ENCODE results near the gene TMEM52.
"Not testable (repeated sequence)": the region's sequence is repeated elsewhere in the genome, so short reads cannot be mapped to it uniquely, and the experiment has no call there.

Gene TMEM52

GRCh38 chr1:1892763-1893120, 26.3 kb downstream of the TMEM52 start:
- peaks cover 22% of the 10 kb centered on the region for H3K4me1 ChIP-seq (ENCODE audit: control insufficient read depth, insufficient read depth, low read length, poor library complexity, severe bottlenecking)
- H3K27ac ChIP-seq (ENCODE audit: low read depth, low read length, severe bottlenecking), result no peak overlapping the region
- peaks cover 11% of the 10 kb centered on the region for H3K36me3 ChIP-seq (ENCODE audit: control insufficient read depth, insufficient read depth, low read length)
- WGBS, 2 experiments (ENCODE audit: insufficient coverage in 2 of 2), result 90 to 100% methylated on average over 1 to 2 of the region's 7 CpGs
- H3K4me3 ChIP-seq (ENCODE audit: extremely low read depth, insufficient read depth, low read length, poor library complexity, severe bottlenecking), result no peak overlapping the region
- H3K9me3 ChIP-seq (ENCODE audit: control insufficient read depth, low read length), result no peaks in the 10 kb centered on the region

- Histone ChIP-seq H3K27ac (ENCODE audit: low read depth, low read length, severe bottlenecking) (no peak overlapping the region), H3K4me3 (ENCODE audit: extremely low read depth, insufficient read depth, low read length, poor library complexity, severe bottlenecking) (peak overlapping the region; percentile 42), H3K36me3 (ENCODE audit: control insufficient read depth, insufficient read depth, low read length) (peaks cover 15% of the 10 kb centered on the region), H3K9me3 (ENCODE audit: control insufficient read depth, low read length) (no peaks in the 10 kb centered on the region), H3K4me1 (ENCODE audit: control insufficient read depth, insufficient read depth, low read length, poor library complexity, severe bottlenecking) (peaks cover 22% of the 10 kb centered on the region)
- 89 to 93% methylated on average over 13 to 18 of the region's 21 CpGs for WGBS, 2 experiments (ENCODE audit: insufficient coverage in 2 of 2)
Observed at GRCh38 chr1:1892079-1892762, 26.9 kb downstream of the TMEM52 start.

DNA sequence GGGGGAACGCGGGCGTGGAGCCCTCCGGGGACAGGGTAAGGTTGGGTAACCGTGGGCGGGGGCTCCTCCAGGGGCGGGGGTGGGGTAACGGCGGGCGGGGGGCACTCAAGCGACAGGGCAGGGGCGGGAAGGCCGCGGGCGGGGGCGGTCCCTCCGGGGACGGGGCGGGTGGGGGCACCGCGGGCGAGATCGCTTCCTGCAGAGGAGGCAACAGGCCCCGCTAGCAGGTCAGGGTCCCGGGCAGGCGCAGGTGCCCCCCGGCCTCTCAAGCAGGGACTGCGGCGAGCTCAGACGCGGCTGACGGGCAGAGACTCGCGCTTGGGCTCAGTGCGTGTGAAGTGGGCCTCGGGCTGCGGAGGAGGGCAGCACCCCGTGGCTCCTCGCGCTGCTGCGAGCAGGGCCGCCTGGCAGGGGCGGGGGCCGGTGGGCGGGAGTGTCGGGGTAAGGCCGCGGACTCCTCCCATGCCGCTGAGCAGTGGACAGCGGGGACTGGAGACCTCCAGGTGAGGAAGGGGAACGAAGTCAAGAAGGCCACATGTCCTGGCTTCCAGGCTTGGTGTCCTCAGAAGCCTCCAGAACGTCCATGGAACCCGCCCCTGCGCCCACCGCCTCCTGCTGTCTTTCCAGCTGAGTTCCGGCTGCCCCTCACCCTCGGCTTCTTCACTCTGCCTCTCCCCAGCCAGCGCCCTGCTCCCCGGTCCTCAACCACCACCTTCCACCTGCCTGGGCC, 27.6 kb downstream of the TMEM52 start:
- no peak overlapping the region for H3K27ac ChIP-seq (ENCODE audit: low read depth, low read length, severe bottlenecking)

DNA sequence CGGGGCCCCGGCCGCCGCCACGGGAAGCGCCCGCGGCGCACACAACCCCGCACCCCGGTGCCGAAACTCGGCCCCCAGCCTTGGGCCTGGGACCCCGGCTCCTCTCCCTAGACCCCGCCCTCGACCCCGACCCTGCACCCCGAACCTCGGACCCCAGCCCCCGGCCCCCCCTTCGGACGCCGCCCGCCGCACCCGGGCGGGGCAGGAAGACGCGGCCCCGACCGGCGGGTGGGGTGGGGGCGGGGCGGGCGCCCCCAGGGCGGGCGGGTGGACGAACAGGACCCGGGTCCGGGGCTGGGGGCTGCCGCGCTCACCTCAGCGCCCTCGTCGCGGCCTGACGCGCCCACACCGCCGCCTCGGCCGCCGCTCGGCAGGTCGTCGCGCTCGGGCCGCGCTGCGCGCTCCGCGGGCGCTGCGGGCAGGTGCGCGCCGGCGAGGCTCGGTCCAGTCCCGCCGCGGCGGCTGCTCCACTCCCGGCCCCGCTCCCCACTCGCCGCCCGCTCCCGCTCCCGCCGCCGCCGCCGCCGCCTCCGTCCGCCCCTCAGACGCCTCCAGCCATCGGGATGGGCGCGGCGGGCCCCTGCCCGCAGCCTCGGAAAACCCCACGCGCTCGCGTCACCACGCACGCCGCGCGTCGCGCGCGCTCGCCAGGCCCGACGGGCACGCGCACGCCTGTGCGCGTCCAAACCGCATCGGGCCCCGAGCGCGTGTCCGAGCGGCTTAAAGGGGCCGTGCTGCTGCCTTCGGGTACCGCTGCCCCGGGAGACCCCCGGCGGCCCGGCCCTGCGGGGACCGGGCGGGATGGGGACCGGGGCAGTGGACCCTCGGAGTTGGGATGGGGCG, 28.4 kb downstream of the TMEM52 start, which contains the start of gene GNB1:
Gene GNB1, minus strand, starts transcription at position 582 of the 843 bp plus-strand sequence. CDS start 65,634 bp downstream, outside the sequence.
- no peaks in the 10 kb centered on the region for H3K9me3 ChIP-seq (ENCODE audit: control insufficient read depth, low read length)
- H3K27ac ChIP-seq (ENCODE audit: low read depth, low read length, severe bottlenecking), result peak within 1 kb of the TSS; percentile 93
- H3K4me1 ChIP-seq (ENCODE audit: control insufficient read depth, insufficient read depth, low read length, poor library complexity, severe bottlenecking), result peaks cover 22% of the 10 kb centered on the region
- WGBS, 2 experiments (ENCODE audit: insufficient coverage in 2 of 2), result 0% methylated on average over 65 to 78 of the region's 137 CpGs
- peak within 1 kb of the TSS; percentile 67 for H3K4me3 ChIP-seq (ENCODE audit: extremely low read depth, insufficient read depth, low read length, poor library complexity, severe bottlenecking)
- H3K36me3 ChIP-seq (ENCODE audit: control insufficient read depth, insufficient read depth, low read length), result peaks cover 29% of the 10 kb centered on the region

More for the DNA sequence above, 27.6 kb downstream of the TMEM52 start:
- H3K4me1 ChIP-seq (ENCODE audit: control insufficient read depth, insufficient read depth, low read length, poor library complexity, severe bottlenecking), result peaks cover 22% of the 10 kb centered on the region
- 8 to 9% methylated on average over 43 to 49 of the region's 59 CpGs for WGBS, 2 experiments (ENCODE audit: insufficient coverage in 2 of 2)
- no peaks in the 10 kb centered on the region for H3K9me3 ChIP-seq (ENCODE audit: control insufficient read depth, low read length)
- peak overlapping the region; percentile 42 for H3K4me3 ChIP-seq (ENCODE audit: extremely low read depth, insufficient read depth, low read length, poor library complexity, severe bottlenecking)
- H3K36me3 ChIP-seq (ENCODE audit: control insufficient read depth, insufficient read depth, low read length), result peaks cover 22% of the 10 kb centered on the region

DNA sequence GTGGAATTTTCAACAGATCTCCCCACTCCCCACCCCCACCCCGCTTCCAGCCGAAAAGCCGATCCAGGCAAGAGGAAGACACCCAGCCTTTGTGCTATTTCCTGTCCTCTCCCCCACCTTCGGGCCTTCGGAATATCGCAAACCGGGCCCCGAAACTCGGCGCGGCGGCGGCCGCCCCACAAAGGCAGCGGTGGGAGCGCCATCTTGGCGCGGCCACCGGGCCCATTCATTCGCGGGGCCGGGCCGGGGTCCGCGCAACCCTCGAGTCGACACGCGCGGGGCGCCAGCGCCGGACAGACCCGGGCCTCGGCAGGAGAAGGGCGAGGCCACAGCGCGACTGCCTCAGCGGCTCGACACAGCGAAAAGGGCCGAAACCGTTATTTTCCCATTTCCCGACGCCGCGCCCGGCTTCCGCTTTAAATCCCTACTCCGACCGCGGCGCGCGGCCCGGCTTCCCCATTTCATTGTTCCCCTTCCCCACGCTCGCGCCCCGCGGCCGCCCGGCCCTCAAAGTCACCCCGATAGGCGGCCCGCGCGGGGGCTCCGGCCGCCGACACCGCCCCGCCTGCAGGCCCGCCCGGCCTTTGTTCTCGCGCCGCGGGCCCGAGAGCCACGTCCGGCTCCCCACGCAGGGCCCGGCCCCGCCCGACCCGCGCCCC, 29.1 kb downstream of the TMEM52 start:
- 0% methylated on average over 40 to 72 of the region's 88 CpGs for WGBS, 2 experiments (ENCODE audit: insufficient coverage in 2 of 2)
- H3K27ac ChIP-seq (ENCODE audit: low read depth, low read length, severe bottlenecking), result peak overlapping the region; percentile 93

DNA sequence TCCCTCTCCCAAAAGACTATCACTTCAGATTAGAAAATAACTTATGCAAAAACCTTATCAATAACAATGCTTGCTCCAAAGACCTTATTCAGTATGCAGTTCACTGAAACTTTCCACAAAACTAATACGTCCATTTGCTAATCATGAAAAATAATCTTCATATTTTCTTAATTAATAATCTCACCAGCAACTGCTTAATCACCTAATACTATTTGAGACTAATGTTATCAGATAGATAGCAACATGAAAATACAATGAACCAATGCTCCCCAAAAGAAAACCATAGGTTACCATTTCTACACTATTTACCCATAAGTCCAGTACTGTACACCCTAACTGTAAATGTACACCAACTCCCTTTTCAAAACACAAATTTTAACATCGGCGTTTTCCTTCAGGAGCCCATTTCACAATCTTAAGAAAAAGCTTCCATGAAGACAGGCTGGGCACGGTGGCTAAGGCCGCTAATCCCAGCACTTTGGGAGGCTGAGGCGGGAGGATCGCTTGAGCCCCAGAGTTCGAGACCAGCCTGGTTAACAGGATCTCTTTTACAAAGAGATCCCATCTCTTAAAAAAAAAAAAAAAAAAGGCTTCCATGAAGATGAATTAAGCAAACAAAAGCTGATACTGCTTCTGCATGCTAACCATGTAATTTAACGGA, 29.9 kb downstream of the TMEM52 start:
- peak overlapping the region; percentile 93 for H3K27ac ChIP-seq (ENCODE audit: low read depth, low read length, severe bottlenecking)
- H3K9me3 ChIP-seq (ENCODE audit: control insufficient read depth, low read length), result no peaks in the 10 kb centered on the region
- H3K36me3 ChIP-seq (ENCODE audit: control insufficient read depth, insufficient read depth, low read length), result peaks cover 41% of the 10 kb centered on the region
- 19 to 37% methylated on average over 5 to 6 of the region's 9 CpGs for WGBS, 2 experiments (ENCODE audit: insufficient coverage in 2 of 2)
- H3K4me1 ChIP-seq (ENCODE audit: control insufficient read depth, insufficient read depth, low read length, poor library complexity, severe bottlenecking), result peaks cover 17% of the 10 kb centered on the region
- H3K4me3 ChIP-seq (ENCODE audit: extremely low read depth, insufficient read depth, low read length, poor library complexity, severe bottlenecking), result peak overlapping the region; percentile 67

More for the DNA sequence above, 29.1 kb downstream of the TMEM52 start:
- Histone ChIP-seq H3K9me3 (ENCODE audit: control insufficient read depth, low read length) (no peaks in the 10 kb centered on the region), H3K4me1 (ENCODE audit: control insufficient read depth, insufficient read depth, low read length, poor library complexity, severe bottlenecking) (peaks cover 22% of the 10 kb centered on the region), H3K4me3 (ENCODE audit: extremely low read depth, insufficient read depth, low read length, poor library complexity, severe bottlenecking) (peak overlapping the region; percentile 67), H3K36me3 (ENCODE audit: control insufficient read depth, insufficient read depth, low read length) (peaks cover 35% of the 10 kb centered on the region)

- peaks cover 65% of the 10 kb centered on the region for H3K36me3 ChIP-seq (ENCODE audit: control insufficient read depth, insufficient read depth, low read length)
- peaks cover 28% of the 10 kb centered on the region for H3K4me1 ChIP-seq (ENCODE audit: control insufficient read depth, insufficient read depth, low read length, poor library complexity, severe bottlenecking)
- not testable (repeated sequence) for H3K4me3 ChIP-seq (ENCODE audit: extremely low read depth, insufficient read depth, low read length, poor library complexity, severe bottlenecking); H3K9me3 ChIP-seq (ENCODE audit: control insufficient read depth, low read length)
- peak overlapping the region; percentile 51 for H3K27ac ChIP-seq (ENCODE audit: low read depth, low read length, severe bottlenecking)
- 83% methylated on average over 6 to 7 of the region's 11 CpGs for WGBS, 2 experiments (ENCODE audit: insufficient coverage in 2 of 2)
Observed at GRCh38 chr1:1883890-1884289, 35.2 kb downstream of the TMEM52 start.

- H3K4me3 ChIP-seq (ENCODE audit: extremely low read depth, insufficient read depth, low read length, poor library complexity, severe bottlenecking), result no peak overlapping the region
- WGBS, 2 experiments (ENCODE audit: insufficient coverage in 2 of 2), result 80 to 81% methylated on average over 1 to 3 of the region's 4 CpGs
- H3K9me3 ChIP-seq (ENCODE audit: control insufficient read depth, low read length), result no peaks in the 10 kb centered on the region
- H3K36me3 ChIP-seq (ENCODE audit: control insufficient read depth, insufficient read depth, low read length), result peaks cover 68% of the 10 kb centered on the region
- peak overlapping the region; percentile 51 for H3K27ac ChIP-seq (ENCODE audit: low read depth, low read length, severe bottlenecking)
- H3K4me1 ChIP-seq (ENCODE audit: control insufficient read depth, insufficient read depth, low read length, poor library complexity, severe bottlenecking), result peaks cover 27% of the 10 kb centered on the region
Observed at GRCh38 chr1:1883092-1883873, 35.8 kb downstream of the TMEM52 start.

- no peak overlapping the region for H3K4me3 ChIP-seq (ENCODE audit: extremely low read depth, insufficient read depth, low read length, poor library complexity, severe bottlenecking)
- no peak overlapping the region for H3K27ac ChIP-seq (ENCODE audit: low read depth, low read length, severe bottlenecking)
- 95 to 98% methylated on average over 4 to 6 of the region's 6 CpGs for WGBS, 2 experiments (ENCODE audit: insufficient coverage in 2 of 2)
- no peaks in the 10 kb centered on the region for H3K9me3 ChIP-seq (ENCODE audit: control insufficient read depth, low read length)
- peaks cover 22% of the 10 kb centered on the region for H3K4me1 ChIP-seq (ENCODE audit: control insufficient read depth, insufficient read depth, low read length, poor library complexity, severe bottlenecking)
- peaks cover 70% of the 10 kb centered on the region for H3K36me3 ChIP-seq (ENCODE audit: control insufficient read depth, insufficient read depth, low read length)
Observed at GRCh38 chr1:1881727-1882126, 37.4 kb downstream of the TMEM52 start.

All from mesodermal cell (in vitro differentiated cells).